DLD1 (cell line): ENCODE data around the gene TTLL4.
"Not testable (repeated sequence)": the region's sequence is repeated elsewhere in the genome, so short reads cannot be mapped to it uniquely, and the experiment has no call there.

Experiments used
- in situ Hi-C: cut with HindIII; loops from 2 replicates; pipeline ENCODE4 v1.10.0; 2017; ENCODE audit warnings: low sequenced_read_pairs

Gene TTLL4

GRCh38 chr2:218745160-218745558 is 34.5 kb downstream of the TTLL4 start:
- in situ Hi-C loops = no loop called here

- in situ Hi-C loops = no loop called here
These were observed 35.2 kb downstream of the TTLL4 start for GRCh38 chr2:218745559-218746469.

GRCh38 chr2:218746470-218746795 is 35.8 kb downstream of the TTLL4 start:
- in situ Hi-C loops = no loop called here

GRCh38 chr2:218746960-218747359 is 36.3 kb downstream of the TTLL4 start:
- in situ Hi-C loops = no loop called here

- in situ Hi-C loops = no loop called here
These were observed 38.3 kb downstream of the TTLL4 start for GRCh38 chr2:218748741-218749441.

GRCh38 chr2:218754201-218754600 is 43.6 kb downstream of the TTLL4 start:
- in situ Hi-C loops = no loop called here

- in situ Hi-C loops = no loop called here
These were observed 44.1 kb downstream of the TTLL4 start for GRCh38 chr2:218754781-218755180.

GRCh38 chr2:218755198-218755566 is 44.5 kb downstream of the TTLL4 start:
- in situ Hi-C loops = no loop called here

GRCh38 chr2:218755567-218756404 is 45.2 kb downstream of the TTLL4 start:
- in situ Hi-C loops = no loop called here

GRCh38 chr2:218756599-218757377 is 46.2 kb downstream of the TTLL4 start:
- in situ Hi-C loops = no loop called here

GRCh38 chr2:218761795-218762194 is 51.2 kb downstream of the TTLL4 start:
- in situ Hi-C loops = no loop called here

- in situ Hi-C loops = not testable (repeated sequence)
These were observed 62.1 kb downstream of the TTLL4 start for GRCh38 chr2:218772759-218773158.

- in situ Hi-C loops = no loop called here
These were observed 63.2 kb downstream of the TTLL4 start for GRCh38 chr2:218773881-218774280.

- in situ Hi-C loops = no loop called here
These were observed 65.9 kb downstream of the TTLL4 start for GRCh38 chr2:218776488-218776887.

- in situ Hi-C loops = no loop called here
These were observed 66.8 kb downstream of the TTLL4 start for GRCh38 chr2:218777276-218777990.

- in situ Hi-C loops = no loop called here
These were observed 69.4 kb downstream of the TTLL4 start for GRCh38 chr2:218780046-218780445.

GRCh38 chr2:218780851-218781690 is 70.4 kb downstream of the TTLL4 start:
- in situ Hi-C loops = no loop called here

GRCh38 chr2:218781691-218782527 is 71.3 kb downstream of the TTLL4 start, which contains the start of gene CYP27A1:
Gene CYP27A1 (plus strand): TSS chr2:218782147. CDS start chr2:218782183, 36 bp downstream.
- in situ Hi-C loops = no loop called here
